IMR-90 (cell line): ENCODE measurements around the gene PDCD2L. TPM values are rescaled to one million over a fixed set of nuclear protein-coding genes. Genes with fewer than 3 reads are reported as not detected.
A peak's percentile ranks its signal among the peaks of the same experiment; 100 is the strongest.

ENCODE experiments used
- ATAC-seq: fragments of 200-7000 bp; cut with Tn5 transposase; 2 replicates; pipeline ENCODE4 v1.9.1; 2020; ENCODE audit warnings: low read depth, mild to moderate bottlenecking, moderate library complexity
- BruUV-seq: library from RNA; stranded (reverse); fragments of 400-500 nt; replicated peaks from 2 replicates; lab custom pipeline; 2021; lab: Mats Ljungman, UMichigan
- CTCF ChIA-PET: fragments of 300-600 bp; formaldehyde crosslinking; extraction: SDS; loops from one replicate; lab custom pipeline; 2021; ENCODE audit warnings: antibody characterized with exemption; lab: Yijun Ruan, JAX
- POLR2A ChIA-PET: fragments of 300-600 bp; sonication (Branson Sonifier 250); formaldehyde crosslinking; loops from one replicate; lab custom pipeline; 2022; ENCODE audit warnings: antibody characterized with exemption; ENCODE audit not compliant: unreplicated experiment; lab: Charles Lee
- DNase-seq: peaks from one replicate; pipeline ENCODE4 v3.0.0; 2013
- H2AFZ ChIP-seq: replicated peaks from 2 replicates; pipeline ENCODE3; 2013; ENCODE audit warnings: low read length, mild to moderate bottlenecking; ENCODE audit not compliant: poor library complexity
- H2AK5ac ChIP-seq: 2 replicates; pipeline ENCODE4 v1.6.1; 2013; ENCODE audit warnings: low read depth, low read length, inconsistent platforms
- H2AK9ac ChIP-seq: replicated peaks from 2 replicates; pipeline ENCODE3; 2013; ENCODE audit warnings: mild to moderate bottlenecking, low read depth, low read length, moderate library complexity; ENCODE audit not compliant: poor library complexity
- H2BK120ac ChIP-seq: 2 replicates; pipeline ENCODE4 v1.6.1; 2013; ENCODE audit warnings: low read depth, low read length, inconsistent platforms
- H2BK15ac ChIP-seq: 3 replicates; pipeline ENCODE4 v1.6.1; 2013; ENCODE audit warnings: low read depth, low read length, inconsistent platforms
- H2BK20ac ChIP-seq: 2 replicates; pipeline ENCODE4 v1.6.1; 2013; ENCODE audit warnings: low read depth, mild to moderate bottlenecking, inconsistent platforms, low read length, moderate library complexity
- H2BK5ac ChIP-seq: 2 replicates; pipeline ENCODE4 v1.6.1; 2013; ENCODE audit warnings: mild to moderate bottlenecking, low read depth, low read length, inconsistent platforms; ENCODE audit not compliant: poor library complexity, severe bottlenecking
- H3K14ac ChIP-seq: replicated peaks from 2 replicates; pipeline ENCODE4 v1.6.1; 2013; ENCODE audit warnings: low read depth, low read length, inconsistent platforms
- H3K18ac ChIP-seq: 2 replicates; pipeline ENCODE4 v1.6.1; 2013; ENCODE audit warnings: low read depth, low read length, control low read depth
- H3K23ac ChIP-seq: 2 replicates; pipeline ENCODE4 v1.6.1; 2013; ENCODE audit warnings: low read depth, low read length, inconsistent platforms
- H3K27ac ChIP-seq: 2 replicates; pipeline ENCODE4 v1.5.1; 2013; ENCODE audit warnings: mild to moderate bottlenecking, control low read depth, low read length; ENCODE audit not compliant: insufficient read depth
- H3K27me3 ChIP-seq: 2 replicates; pipeline ENCODE4 v1.6.1; 2013; ENCODE audit warnings: low read length; ENCODE audit not compliant: control insufficient read depth, insufficient read depth
- H3K36me3 ChIP-seq: 2 replicates; pipeline ENCODE4 v1.6.1; 2013; ENCODE audit warnings: low read length, mixed read lengths; ENCODE audit not compliant: control insufficient read depth, insufficient read depth
- H3K4ac ChIP-seq: 2 replicates; pipeline ENCODE4 v1.6.1; 2013; ENCODE audit warnings: low read depth, low read length, inconsistent platforms
- H3K4me1 ChIP-seq: 2 replicates; pipeline ENCODE4 v1.6.1; 2013; ENCODE audit warnings: low read length, mixed read lengths; ENCODE audit not compliant: control insufficient read depth, insufficient read depth
- H3K4me2 ChIP-seq: 2 replicates; pipeline ENCODE4 v1.6.1; 2013; ENCODE audit warnings: low read depth, mild to moderate bottlenecking, control low read depth, low read length, moderate library complexity
- H3K4me3 ChIP-seq: 2 replicates; pipeline ENCODE4 v1.5.1; 2013; ENCODE audit warnings: low read depth, mild to moderate bottlenecking, control low read depth, low read length, moderate library complexity; ENCODE audit not compliant: insufficient read depth
- H3K56ac ChIP-seq: 2 replicates; pipeline ENCODE4 v1.6.1; 2013; ENCODE audit warnings: low read length, inconsistent platforms; ENCODE audit not compliant: insufficient read depth; ENCODE audit errors: extremely low read depth
- H3K79me1 ChIP-seq, 2 experiments: 2 replicates each; pipeline ENCODE4 v1.6.1; 2013; ENCODE audit warnings: low read length in 2 of 2, inconsistent platforms in 1 of 2, low read depth in 1 of 2
- H3K9ac ChIP-seq: 2 replicates; pipeline ENCODE4 v1.6.1; 2013; ENCODE audit warnings: low read depth, low read length, control low read depth
- H3K9me1 ChIP-seq: 2 replicates; pipeline ENCODE4 v1.6.1; 2013; ENCODE audit warnings: low read length, inconsistent platforms; ENCODE audit not compliant: insufficient read depth
- H3K9me3 ChIP-seq: 2 replicates; pipeline ENCODE4 v1.6.1; 2013; ENCODE audit warnings: low read length; ENCODE audit not compliant: control insufficient read depth, insufficient read depth
- H4K20me1 ChIP-seq: 2 replicates; pipeline ENCODE4 v1.6.1; 2013; ENCODE audit warnings: low read length, inconsistent platforms; ENCODE audit not compliant: insufficient read depth
- H4K5ac ChIP-seq: 2 replicates; pipeline ENCODE4 v1.6.1; 2013; ENCODE audit warnings: mild to moderate bottlenecking, low read depth, low read length, control low read depth
- H4K8ac ChIP-seq, 2 experiments: 2 replicates each; pipeline ENCODE4 v1.6.1; 2013; ENCODE audit warnings: low read depth in 2 of 2, low read length in 2 of 2, control low read depth in 1 of 2, inconsistent platforms in 1 of 2
- H4K91ac ChIP-seq: 2 replicates; pipeline ENCODE4 v1.6.1; 2013; ENCODE audit warnings: low read depth, low read length, inconsistent platforms; ENCODE audit not compliant: insufficient read depth
- CEBPB ChIP-seq: IDR thresholded peaks from 2 replicates; pipeline ENCODE4 v1.6.1; 2012; ENCODE audit warnings: low read depth, low read length, improper control_type of control experiment
- FOS ChIP-seq: fragments of 150-350 bp; IDR thresholded peaks from 2 replicates; pipeline ENCODE4 v1.6.1; 2016; ENCODE audit warnings: low read depth, low read length
- MAFK ChIP-seq: IDR thresholded peaks from 2 replicates; pipeline ENCODE4 v1.6.1; 2012; ENCODE audit warnings: low read depth, low read length, improper control_type of control experiment
- MAZ ChIP-seq: IDR thresholded peaks from 2 replicates; pipeline ENCODE4 v1.6.1; 2012; ENCODE audit warnings: low read depth, mild to moderate bottlenecking, low read length, improper control_type of control experiment, moderate library complexity, borderline replicate concordance
- NFE2L2 ChIP-seq: fragments of 150-350 bp; IDR thresholded peaks from 2 replicates; pipeline ENCODE4 v1.6.1; 2016; ENCODE audit warnings: low read depth, mild to moderate bottlenecking, low read length
- POLR2A ChIP-seq: IDR thresholded peaks from 2 replicates; pipeline ENCODE4 v1.6.1; 2012; ENCODE audit warnings: mild to moderate bottlenecking, low read depth, low read length
- RAD21 ChIP-seq: IDR thresholded peaks from 2 replicates; pipeline ENCODE4 v1.6.1; 2012; ENCODE audit warnings: low read length, improper control_type of control experiment
- RCOR1 ChIP-seq: IDR thresholded peaks from 2 replicates; pipeline ENCODE4 v1.6.1; 2012; ENCODE audit warnings: mild to moderate bottlenecking, low read length, improper control_type of control experiment; ENCODE audit not compliant: insufficient replicate concordance
- RFX5 ChIP-seq: IDR thresholded peaks from 2 replicates; pipeline ENCODE4 v1.8.0; 2012; ENCODE audit warnings: low read depth, mild to moderate bottlenecking, low read length, moderate library complexity
- WGBS, 2 experiments: methylation state at CpG; one replicate each; pipeline versions ENCODE4 v1.1.5 to v1.1.7; 2013; ENCODE audit warnings: missing lambda C conversion rate in 2 of 2; ENCODE audit not compliant: insufficient read length in 1 of 2; ENCODE audit errors: extremely low coverage in 2 of 2; 5-methylcytosine and 5-hydroxymethylcytosine counted together
- dilution Hi-C: fragments of 300-500 bp; cut with HindIII; formaldehyde crosslinking; loops from one replicate; pipeline ENCODE4 v1.14.3; 2018; ENCODE audit warnings: low sequenced_read_pairs; ENCODE audit not compliant: unreplicated experiment
- in situ Hi-C: fragments of 300-500 bp; cut with MboI; formaldehyde crosslinking; loops from 3 replicates; pipeline ENCODE4 v1.14.3; 2019; ENCODE audit warnings: low sequenced_read_pairs, inconsistent platforms, mixed read lengths
- intact Hi-C: fragments of 100-400 bp; cut with micrococcal nuclease; formaldehyde crosslinking; loops from 2 replicates; pipeline ENCODE4 v1.10.0; 2022
- polyA plus RNA-seq, 3 experiments: library from polyadenylated mRNA; depleted of rRNA; stranded (reverse); fragments of >200 nt; gene quantifications; 2 replicates each; pipeline ENCODE4 v1.2.3, GENCODE V29; 2012; ENCODE audit warnings: low replicate concordance in 1 of 3
- total RNA-seq: library from RNA; depleted of rRNA; stranded (reverse); fragments of >200 nt; gene quantifications from 2 replicates; pipeline ENCODE4 v1.2.3, GENCODE V29; 2012
- TF ChIP-seq, protein P1 (sequence below): fragments of 150-350 bp; IDR thresholded peaks from 2 replicates; pipeline ENCODE4 v1.6.1; 2016; ENCODE audit warnings: low read depth, mild to moderate bottlenecking, low read length, moderate library complexity, borderline replicate concordance
- TF ChIP-seq, protein P2 (sequence below): fragments of 150-350 bp; IDR thresholded peaks from 2 replicates; pipeline ENCODE4 v1.6.1; 2017; ENCODE audit warnings: mild to moderate bottlenecking, antibody characterized with exemption, low read length, low read depth
- TF ChIP-seq, protein P3 (sequence below): conservative IDR thresholded peaks from 2 replicates; pipeline ENCODE4 v1.5.1; 2012; ENCODE audit warnings: mild to moderate bottlenecking, low read depth, low read length, improper control_type of control experiment

The PDCD2L gene
- total and polyA plus RNA-seq, 2 of the 4 experiments (the other 2 are of a cell fraction), result 10.6 to 13.0 TPM

DNA sequence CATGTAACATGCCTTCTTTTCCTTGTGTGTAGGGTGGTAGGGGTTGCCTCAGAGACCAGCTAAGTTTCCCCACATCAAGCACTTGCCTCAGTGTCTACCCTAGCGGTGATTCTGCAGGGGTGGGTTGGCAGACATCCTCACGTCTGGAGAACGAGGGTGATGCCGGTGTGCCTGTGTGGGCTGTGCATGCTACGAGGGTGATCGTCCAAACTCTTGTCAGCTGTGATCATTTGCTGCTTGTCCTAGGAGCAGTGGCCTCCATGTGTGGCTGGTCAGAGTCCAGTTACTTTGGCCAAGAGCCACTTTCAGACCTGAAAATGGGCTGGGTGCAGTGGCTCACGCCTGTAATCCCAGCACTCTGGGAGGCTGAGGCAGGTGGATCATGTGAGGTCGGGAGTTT, 34.1 kb upstream of the PDCD2L start:
- H4K91ac ChIP-seq, result no peak overlapping the region
- H3K4me3 ChIP-seq, result no peak overlapping the region
- ATAC-seq, result no peak
- no peak overlapping the region for H3K14ac ChIP-seq
- H3K23ac ChIP-seq, result no peak overlapping the region
- peaks cover 28% of the 10 kb centered on the region for H3K9me1 ChIP-seq
- WGBS, 2 experiments, result 92% methylated on average over 7 of the region's 8 CpGs; no CpG with 5 or more reads in 1 of the 2 experiments
- no peak overlapping the region for H3K56ac ChIP-seq
- H2BK120ac ChIP-seq, result no peak overlapping the region
- ChIA-PET POLR2A (no interaction called here), CTCF (interaction anchor here (0.6 kb wide), 1 partner anchor 216 kb away, joined by 5 read pairs; no protein-coding TSS in a partner anchor)
- H4K8ac ChIP-seq, result no peak overlapping the region
- H4K5ac ChIP-seq, result no peak overlapping the region
- dilution Hi-C loops (no loop called here), in situ Hi-C loops (no loop called here), intact Hi-C loops (no loop called here)
- TF ChIP-seq RFX5 (no peak), FOS (no peak), RAD21 (no peak), MAFK (no peak), MAZ (no peak), NFE2L2 (no peak), POLR2A (no peak), CEBPB (no peak), RCOR1 (no peak)
- TF ChIP-seq, protein P1, sequence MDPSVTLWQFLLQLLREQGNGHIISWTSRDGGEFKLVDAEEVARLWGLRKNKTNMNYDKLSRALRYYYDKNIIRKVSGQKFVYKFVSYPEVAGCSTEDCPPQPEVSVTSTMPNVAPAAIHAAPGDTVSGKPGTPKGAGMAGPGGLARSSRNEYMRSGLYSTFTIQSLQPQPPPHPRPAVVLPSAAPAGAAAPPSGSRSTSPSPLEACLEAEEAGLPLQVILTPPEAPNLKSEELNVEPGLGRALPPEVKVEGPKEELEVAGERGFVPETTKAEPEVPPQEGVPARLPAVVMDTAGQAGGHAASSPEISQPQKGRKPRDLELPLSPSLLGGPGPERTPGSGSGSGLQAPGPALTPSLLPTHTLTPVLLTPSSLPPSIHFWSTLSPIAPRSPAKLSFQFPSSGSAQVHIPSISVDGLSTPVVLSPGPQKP, result no peak
- TF ChIP-seq, protein P2, sequence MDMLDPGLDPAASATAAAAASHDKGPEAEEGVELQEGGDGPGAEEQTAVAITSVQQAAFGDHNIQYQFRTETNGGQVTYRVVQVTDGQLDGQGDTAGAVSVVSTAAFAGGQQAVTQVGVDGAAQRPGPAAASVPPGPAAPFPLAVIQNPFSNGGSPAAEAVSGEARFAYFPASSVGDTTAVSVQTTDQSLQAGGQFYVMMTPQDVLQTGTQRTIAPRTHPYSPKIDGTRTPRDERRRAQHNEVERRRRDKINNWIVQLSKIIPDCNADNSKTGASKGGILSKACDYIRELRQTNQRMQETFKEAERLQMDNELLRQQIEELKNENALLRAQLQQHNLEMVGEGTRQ, result no peak
- TF ChIP-seq, protein P3, sequence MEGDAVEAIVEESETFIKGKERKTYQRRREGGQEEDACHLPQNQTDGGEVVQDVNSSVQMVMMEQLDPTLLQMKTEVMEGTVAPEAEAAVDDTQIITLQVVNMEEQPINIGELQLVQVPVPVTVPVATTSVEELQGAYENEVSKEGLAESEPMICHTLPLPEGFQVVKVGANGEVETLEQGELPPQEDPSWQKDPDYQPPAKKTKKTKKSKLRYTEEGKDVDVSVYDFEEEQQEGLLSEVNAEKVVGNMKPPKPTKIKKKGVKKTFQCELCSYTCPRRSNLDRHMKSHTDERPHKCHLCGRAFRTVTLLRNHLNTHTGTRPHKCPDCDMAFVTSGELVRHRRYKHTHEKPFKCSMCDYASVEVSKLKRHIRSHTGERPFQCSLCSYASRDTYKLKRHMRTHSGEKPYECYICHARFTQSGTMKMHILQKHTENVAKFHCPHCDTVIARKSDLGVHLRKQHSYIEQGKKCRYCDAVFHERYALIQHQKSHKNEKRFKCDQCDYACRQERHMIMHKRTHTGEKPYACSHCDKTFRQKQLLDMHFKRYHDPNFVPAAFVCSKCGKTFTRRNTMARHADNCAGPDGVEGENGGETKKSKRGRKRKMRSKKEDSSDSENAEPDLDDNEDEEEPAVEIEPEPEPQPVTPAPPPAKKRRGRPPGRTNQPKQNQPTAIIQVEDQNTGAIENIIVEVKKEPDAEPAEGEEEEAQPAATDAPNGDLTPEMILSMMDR, result no peak
- peaks cover 43% of the 10 kb centered on the region for H4K20me1 ChIP-seq
- no peaks in the 10 kb centered on the region for H3K9me3 ChIP-seq
- no peak overlapping the region for H3K4ac ChIP-seq
- H3K18ac ChIP-seq, result no peak overlapping the region
- no peaks in the 10 kb centered on the region for H3K27me3 ChIP-seq
- no TSS peak for BruUV-seq
- DNase-seq, result no peak
- H2BK20ac ChIP-seq, result no peak overlapping the region
- no peak overlapping the region for H2AK5ac ChIP-seq
- H2AK9ac ChIP-seq, result no peak overlapping the region
- no peak overlapping the region for H2BK15ac ChIP-seq
- no peak overlapping the region for H2BK5ac ChIP-seq
- peak overlapping the region; percentile 44 for H2AFZ ChIP-seq
- no peak overlapping the region for H3K9ac ChIP-seq
- no peak overlapping the region for H3K4me2 ChIP-seq
- H3K4me1 ChIP-seq, result peaks cover 15% of the 10 kb centered on the region
- peaks cover 36 to 77% of the 10 kb centered on the region in 2 experiments for H3K79me1 ChIP-seq
- H3K36me3 ChIP-seq, result peaks cover 51% of the 10 kb centered on the region
- no peak overlapping the region for H3K27ac ChIP-seq
